ENCODE results near the gene ZC3H12C.
"Not testable (repeated sequence)": the region's sequence is repeated elsewhere in the genome, so short reads cannot be mapped to it uniquely, and the experiment has no call there.

Gene ZC3H12C

GRCh38 chr11:110185599-110185998 lies 92.4 kb downstream of the ZC3H12C start:
- DNase-seq: no peak

GRCh38 chr11:110186456-110186855 lies 93.3 kb downstream of the ZC3H12C start:
- no peak for DNase-seq

- no peak for DNase-seq
These were observed 93.7 kb downstream of the ZC3H12C start for GRCh38 chr11:110186867-110187266.

- no peak for DNase-seq
These were observed 94.5 kb downstream of the ZC3H12C start for GRCh38 chr11:110187731-110188130.

DNA sequence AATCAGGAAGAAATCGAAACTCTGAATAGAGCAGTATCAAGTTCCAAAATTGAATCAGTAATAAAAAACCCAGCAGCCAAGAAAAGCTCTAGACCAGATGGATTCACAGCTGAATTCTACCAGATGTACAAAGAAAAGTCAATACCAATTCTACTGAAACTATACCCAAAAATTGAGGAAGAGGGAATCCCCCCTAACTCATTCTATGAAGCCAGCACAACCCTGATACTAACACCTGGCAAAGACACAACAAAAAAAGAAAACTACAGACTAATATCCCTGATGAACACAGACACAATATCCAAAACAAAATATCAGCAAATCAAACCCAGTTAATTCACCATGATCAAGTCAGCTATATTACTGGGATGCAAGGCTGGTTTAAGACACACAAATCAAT lies 97.7 kb downstream of the ZC3H12C start:
- DNase-seq: no peak

DNA sequence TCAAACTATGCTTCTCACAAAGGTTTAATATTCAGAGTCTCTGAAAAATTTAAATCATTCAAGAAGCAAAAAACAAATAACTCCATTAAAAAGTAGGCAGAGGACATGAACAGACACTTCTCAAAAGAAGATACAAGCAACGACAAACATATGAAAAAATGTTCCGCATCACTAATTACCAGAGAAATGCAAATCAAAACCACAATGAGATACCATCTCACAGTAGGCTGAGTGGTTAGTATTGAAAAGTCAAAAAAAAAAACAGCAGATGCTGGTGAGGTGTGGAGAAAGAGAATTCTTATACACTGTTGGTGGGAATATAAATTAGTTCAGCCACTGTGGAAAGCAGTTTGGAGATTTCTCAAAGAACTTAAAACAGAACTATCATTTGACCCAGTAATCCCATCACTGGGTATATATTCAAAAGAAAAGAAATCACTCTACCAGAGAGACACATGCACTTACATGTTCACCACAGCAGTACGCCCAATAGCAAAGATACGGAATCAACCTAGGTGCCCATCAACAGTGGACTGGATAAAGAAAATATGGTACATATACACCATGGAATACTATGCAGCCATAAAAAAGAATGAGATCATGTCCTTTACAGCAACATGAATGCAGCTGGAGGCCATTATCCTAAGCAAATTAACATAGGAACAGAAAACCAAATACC lies 99.6 kb downstream of the ZC3H12C start:
- DNase-seq: not testable (repeated sequence)

GRCh38 chr11:110194211-110194766 lies 101.1 kb downstream of the ZC3H12C start:
- not testable (repeated sequence) for DNase-seq

DNA sequence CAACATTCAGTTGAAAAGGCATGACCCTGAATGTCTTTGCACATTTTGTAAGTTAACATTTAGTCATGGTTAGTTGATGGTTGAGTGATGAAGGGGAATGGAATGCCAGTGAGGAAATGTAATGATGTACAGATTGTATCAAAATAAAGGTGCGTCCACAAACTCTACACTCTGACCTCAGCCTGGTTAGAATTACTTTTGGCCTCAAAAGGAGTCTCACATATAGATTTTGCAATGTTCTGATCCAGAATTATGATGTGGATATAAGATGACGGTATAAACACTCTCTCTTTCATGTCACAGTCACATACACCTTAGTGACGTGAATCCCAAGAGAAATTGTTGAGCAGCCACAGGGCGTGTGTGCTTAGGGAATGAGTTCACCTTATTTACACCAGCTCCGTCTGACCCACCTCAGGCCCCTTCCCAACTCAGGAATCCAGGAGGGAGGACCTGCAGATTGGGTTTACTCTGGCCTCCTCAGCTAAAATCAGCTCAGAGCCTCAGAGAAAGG lies 103.1 kb downstream of the ZC3H12C start:
- DNase-seq: no peak

DNA sequence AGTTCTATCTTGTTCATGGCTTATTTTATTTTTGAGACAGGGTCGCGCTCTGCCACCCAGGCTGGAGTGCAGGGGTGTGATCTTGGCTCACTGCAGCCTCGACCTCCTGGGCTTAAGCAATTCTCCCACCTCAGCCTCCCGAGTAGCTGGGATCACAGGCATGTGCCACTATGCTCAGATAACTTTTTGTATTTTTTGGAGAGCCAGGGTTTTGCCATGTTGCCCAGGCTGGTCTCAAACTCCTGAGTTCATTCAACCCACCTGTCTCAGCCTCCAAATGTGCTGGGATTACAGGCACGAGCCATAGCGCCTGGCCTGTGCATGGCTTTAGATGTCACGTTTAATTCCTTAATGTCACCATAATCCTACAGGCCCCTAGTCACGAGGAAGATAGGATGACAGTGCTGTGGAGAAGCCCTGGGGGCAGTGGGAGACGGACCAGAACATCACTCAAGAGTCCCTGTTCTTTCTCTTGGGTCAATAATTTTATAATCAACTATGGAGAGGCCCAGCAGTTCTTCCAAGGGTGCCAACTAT lies 103.8 kb downstream of the ZC3H12C start:
- DNase-seq: no peak

DNA sequence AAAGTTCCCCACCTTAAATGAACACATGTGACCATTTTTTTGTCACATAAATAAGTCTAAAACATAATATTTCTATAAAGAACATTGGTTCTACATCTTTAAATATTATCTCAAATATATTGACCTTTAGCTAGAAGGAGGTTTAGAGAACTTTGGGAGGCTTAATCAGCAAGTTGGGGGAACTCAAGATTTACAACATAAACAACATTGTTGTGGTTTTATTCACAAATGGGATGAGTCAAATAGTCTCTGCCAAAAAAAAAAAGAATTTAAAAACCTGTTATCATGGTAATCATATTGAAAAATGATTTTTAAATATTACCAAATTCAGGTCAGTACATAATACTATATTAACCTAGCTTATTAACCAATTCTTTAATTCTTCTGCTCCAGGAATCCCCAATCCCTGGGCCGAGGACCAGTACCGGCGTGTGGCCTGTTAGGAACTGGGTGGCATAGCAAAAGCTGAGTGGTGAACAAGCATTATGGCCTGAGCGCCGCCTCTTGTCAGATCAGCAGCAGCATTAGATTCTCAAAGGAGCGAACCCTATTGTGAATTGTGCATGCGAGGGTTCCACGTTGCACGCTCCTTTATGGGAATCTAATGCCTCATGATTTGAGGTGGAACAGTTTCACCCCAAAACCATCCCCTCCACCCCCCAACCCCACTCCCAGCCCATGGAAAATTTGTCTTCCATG lies 105.0 kb downstream of the ZC3H12C start:
- DNase-seq: no peak

- no peak for DNase-seq
These were observed 106.2 kb downstream of the ZC3H12C start for GRCh38 chr11:110199184-110199981.

GRCh38 chr11:110200241-110200640 lies 107.0 kb downstream of the ZC3H12C start:
- DNase-seq: no peak

DNA sequence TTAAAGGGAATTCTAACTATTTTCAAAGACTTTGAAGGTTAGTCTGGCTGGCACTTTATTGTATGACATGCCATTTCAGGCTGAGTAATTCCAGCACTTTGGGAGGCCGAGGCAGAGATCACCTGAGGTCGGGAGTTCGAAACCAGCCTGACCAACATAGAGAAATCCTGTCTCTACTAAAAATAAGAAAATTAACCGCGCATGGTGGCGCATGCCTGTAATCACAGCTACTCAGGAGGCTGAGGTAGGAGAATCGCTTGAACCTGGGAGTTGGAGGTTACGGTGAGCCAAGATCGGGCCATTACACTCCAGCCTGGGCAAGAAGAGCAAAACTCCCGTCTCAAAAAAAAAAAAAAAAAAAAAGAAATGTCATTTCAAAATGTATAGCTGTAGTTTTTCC lies 107.6 kb downstream of the ZC3H12C start:
- DNase-seq: no peak

- no peak for DNase-seq
These were observed 113.9 kb downstream of the ZC3H12C start for GRCh38 chr11:110207123-110207522.

DNA sequence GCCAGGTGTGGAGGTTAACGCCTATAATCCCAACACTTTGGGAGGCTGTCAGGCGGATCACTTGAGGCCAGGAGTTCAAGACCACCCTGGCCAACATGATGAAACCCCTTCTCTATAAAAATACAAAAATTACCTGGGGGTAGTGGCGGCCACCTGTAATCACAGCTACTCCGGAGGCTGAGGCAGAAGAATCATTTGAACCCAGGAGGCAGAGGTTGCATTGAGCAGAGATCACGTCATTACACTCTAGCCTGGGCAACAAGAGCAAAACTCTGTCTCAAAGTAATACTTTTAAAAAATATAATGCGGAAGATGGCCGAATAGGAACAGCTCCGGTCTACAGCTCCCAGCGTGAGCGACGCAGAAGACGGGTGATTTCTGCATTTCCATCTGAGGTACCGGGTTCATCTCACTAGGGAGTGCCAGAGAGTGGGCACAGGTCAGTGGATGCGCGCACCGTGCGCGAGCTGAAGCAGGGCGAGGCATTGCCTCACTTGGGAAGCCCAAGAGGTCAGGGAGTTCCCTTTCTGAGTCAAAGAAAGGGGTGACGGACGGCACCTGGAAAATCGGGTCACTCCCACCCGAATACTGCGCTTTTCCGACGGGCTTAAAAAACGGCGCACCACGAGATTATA lies 115.6 kb downstream of the ZC3H12C start:
- DNase-seq: not testable (repeated sequence)

DNA sequence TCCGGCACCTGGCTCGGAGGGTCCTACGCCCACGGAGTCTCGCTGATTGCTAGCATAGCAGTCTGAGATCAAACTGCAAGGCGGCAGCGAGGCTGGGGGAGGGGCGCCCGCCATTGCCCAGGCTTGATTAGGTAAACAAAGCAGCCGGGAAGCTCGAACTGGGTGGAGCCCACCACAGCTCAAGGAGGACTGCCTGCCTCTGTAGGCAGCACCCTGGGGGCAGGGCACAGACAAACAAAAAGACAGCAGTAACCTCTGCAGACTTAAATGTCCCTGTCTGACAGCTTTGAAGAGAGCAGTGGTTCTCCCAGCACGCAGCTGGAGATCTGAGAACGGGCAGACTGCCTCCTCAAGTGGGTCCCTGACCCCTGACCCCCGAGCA lies 116.1 kb downstream of the ZC3H12C start:
- not testable (repeated sequence) for DNase-seq

DNA sequence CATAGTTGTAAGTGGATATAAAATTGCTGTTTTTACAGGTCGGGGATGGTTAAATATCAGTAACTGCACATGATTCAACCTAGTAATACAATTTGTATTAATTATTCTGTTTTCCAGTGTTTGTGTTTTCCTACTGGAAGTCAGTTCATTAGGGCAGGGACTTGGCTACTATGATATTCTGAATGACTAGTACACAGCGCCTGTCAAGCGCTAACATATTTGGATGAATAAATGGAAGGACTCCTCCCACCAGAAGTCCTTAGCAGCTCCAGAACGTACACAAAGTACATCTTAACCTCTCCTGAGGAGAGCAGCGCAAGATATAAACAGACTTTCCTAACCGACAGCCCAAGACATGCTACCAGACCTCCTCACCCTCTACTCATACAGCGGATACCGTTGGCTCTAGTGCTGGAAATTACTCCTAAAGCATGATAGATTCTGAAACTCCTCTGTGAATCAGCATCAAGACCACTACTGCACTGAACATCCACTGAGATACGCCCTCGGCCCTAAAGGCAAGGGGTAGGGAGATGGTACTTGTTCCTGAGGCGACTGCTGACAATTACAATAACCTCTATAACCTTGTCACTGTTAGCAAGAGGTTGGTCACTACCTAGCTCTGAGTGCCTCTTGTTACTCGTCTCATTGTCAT lies 124.2 kb downstream of the ZC3H12C start:
- no peak for DNase-seq

- DNase-seq: no peak
These were observed 124.7 kb downstream of the ZC3H12C start for GRCh38 chr11:110217936-110218335.

- DNase-seq: no peak
These were observed 126.0 kb downstream of the ZC3H12C start for GRCh38 chr11:110219006-110219785.
